Measurements from ENCODE around the gene VWC2L.

DNA sequence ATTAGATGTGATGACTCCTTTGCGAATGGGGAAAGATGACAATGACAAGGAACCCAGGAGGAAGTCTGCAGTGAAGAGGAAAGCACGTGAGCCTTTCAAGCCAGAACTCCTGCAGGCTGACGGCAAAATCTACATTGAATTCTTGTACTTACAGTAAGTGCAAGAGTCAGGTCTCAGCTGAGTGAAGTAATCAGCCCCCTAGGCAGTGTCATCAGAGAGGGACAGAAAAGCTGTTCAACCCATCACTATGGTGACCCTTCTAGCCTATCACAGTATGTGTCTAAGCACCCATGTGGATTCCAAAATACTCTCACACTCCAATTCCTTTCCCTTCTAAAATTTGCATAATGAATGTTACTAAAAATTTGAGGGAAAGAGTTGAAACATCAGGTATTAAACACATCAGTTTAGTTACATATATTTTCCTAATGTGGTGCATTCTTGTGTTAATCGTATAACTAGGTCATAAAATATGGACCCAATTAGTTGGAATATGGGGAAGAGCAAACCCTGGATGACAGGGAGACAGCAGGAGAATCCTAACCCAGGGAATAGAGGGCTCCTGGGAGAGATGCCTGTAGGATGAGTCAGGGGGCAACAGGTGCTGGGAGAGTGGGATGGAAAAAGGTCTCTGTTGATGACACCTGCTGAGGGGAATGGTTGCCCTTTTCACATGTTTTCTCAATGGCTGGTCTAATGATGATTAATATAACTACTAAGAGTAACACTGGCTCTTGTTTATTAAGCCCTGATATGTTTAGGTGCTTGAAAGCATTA lies 39.5 kb downstream of the VWC2L start:
- TF ChIP-seq, protein P1, sequence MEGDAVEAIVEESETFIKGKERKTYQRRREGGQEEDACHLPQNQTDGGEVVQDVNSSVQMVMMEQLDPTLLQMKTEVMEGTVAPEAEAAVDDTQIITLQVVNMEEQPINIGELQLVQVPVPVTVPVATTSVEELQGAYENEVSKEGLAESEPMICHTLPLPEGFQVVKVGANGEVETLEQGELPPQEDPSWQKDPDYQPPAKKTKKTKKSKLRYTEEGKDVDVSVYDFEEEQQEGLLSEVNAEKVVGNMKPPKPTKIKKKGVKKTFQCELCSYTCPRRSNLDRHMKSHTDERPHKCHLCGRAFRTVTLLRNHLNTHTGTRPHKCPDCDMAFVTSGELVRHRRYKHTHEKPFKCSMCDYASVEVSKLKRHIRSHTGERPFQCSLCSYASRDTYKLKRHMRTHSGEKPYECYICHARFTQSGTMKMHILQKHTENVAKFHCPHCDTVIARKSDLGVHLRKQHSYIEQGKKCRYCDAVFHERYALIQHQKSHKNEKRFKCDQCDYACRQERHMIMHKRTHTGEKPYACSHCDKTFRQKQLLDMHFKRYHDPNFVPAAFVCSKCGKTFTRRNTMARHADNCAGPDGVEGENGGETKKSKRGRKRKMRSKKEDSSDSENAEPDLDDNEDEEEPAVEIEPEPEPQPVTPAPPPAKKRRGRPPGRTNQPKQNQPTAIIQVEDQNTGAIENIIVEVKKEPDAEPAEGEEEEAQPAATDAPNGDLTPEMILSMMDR (IDR thresholded peaks at IDR 0.05), result no peak
- no peak for TF ChIP-seq POLR2A (IDR thresholded peaks at IDR 0.05)

Measured in esophagus squamous epithelium (tissue), 4 donors.